ENCODE results near the gene NUP214. TPM values are rescaled to one million over a fixed set of nuclear protein-coding genes. Genes with fewer than 3 reads are reported as not detected.

Gene NUP214
- total RNA-seq, 1 experiment from 2014 or later: 35.5 TPM

DNA sequence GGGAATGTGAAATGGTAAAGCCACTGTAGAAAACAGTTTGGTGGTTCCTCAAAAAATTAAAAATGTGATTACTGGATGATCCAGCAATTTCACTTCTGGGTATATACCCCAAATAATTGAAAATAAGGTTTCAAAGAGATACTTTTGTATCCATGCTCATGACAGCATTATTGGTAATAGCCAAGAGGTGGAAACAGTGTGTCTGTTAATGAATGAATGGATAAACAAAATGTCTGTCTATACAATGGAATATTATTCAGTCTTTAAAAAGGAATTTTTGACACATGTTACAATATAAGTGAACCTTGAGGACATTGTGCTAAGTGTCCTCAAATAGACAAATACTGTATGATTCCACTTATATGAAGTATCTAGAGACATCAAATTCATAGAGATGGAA lies 40.1 kb downstream of the NUP214 start:
- Histone ChIP-seq H3K9me3 (ENCODE audit: control insufficient read depth in 1 of 2, insufficient read depth in 1 of 2, low read depth in 1 of 2, low read length in 2 of 2) (no peaks in the 10 kb centered on the region), H3K36me3 (ENCODE audit: control insufficient read depth in 1 of 2, insufficient read depth in 2 of 2, low read length in 2 of 2) (peaks cover 30 to 36% of the 10 kb centered on the region in 2 experiments), H3K4me2 (ENCODE audit: low read length) (no peak overlapping the region), H2AFZ (ENCODE audit: low read depth, low read length, poor library complexity, severe bottlenecking) (no peak overlapping the region), H3K27me3 (ENCODE audit: insufficient read depth, low read length) (no peaks in the 10 kb centered on the region), H3K4me1 (ENCODE audit: control insufficient read depth in 1 of 2, insufficient read depth in 2 of 2, low read length in 2 of 2) (no peaks in the 10 kb centered on the region), H3K27ac (ENCODE audit: low read depth, low read length) (no peak overlapping the region), H3K9ac (ENCODE audit: low read length) (no peak overlapping the region), H3K9me2 (ENCODE audit: insufficient read depth) (no peaks in the 10 kb centered on the region), H4K20me1 (ENCODE audit: insufficient read depth) (peaks cover 3% of the 10 kb centered on the region; the same call in 1 of the 2 replicates), H3K4me3 (replicated peaks in 1 of 2; ENCODE audit: low read depth in 1 of 2, low read length in 2 of 2) (no peak overlapping the region), H3K79me2 (ENCODE audit: insufficient read depth, low read length) (peaks cover 28% of the 10 kb centered on the region)
- DNase-seq (ENCODE audit: low read depth, low spot score) (no peak), ATAC-seq (no peak)
- BruUV-seq (replicated peaks): no TSS peak
- TF ChIP-seq SRF (IDR thresholded peaks at IDR 0.05; ENCODE audit: low read depth) (no peak), POLR2AphosphoS5 (IDR thresholded peaks at IDR 0.05; ENCODE audit: low read depth, low read length) (no peak), SP1 (IDR thresholded peaks at IDR 0.05; ENCODE audit: low read depth) (no peak), CEBPB (IDR thresholded peaks at IDR 0.05; ENCODE audit: low read depth) (no peak), TCF7L2 (IDR thresholded peaks at IDR 0.05; ENCODE audit: borderline replicate concordance, extremely low read depth, insufficient read depth, insufficient read length) (no peak), RAD21 (IDR thresholded peaks at IDR 0.05; ENCODE audit: low read depth) (no peak), SIN3A (IDR thresholded peaks at IDR 0.05; ENCODE audit: low read depth) (no peak), ZNF274 (IDR thresholded peaks at IDR 0.05; ENCODE audit: low read depth, low read length) (no peak), ZFX (IDR thresholded peaks at IDR 0.05) (no peak), EGR1 (IDR thresholded peaks at IDR 0.05; ENCODE audit: low read depth) (no peak), YY1 (IDR thresholded peaks at IDR 0.05; ENCODE audit: extremely low read depth, insufficient replicate concordance, low read depth, low read length) (no peak)
- TF ChIP-seq, protein P1, sequence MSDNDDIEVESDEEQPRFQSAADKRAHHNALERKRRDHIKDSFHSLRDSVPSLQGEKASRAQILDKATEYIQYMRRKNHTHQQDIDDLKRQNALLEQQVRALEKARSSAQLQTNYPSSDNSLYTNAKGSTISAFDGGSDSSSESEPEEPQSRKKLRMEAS (IDR thresholded peaks at IDR 0.05): no peak
- TF ChIP-seq, protein P2, sequence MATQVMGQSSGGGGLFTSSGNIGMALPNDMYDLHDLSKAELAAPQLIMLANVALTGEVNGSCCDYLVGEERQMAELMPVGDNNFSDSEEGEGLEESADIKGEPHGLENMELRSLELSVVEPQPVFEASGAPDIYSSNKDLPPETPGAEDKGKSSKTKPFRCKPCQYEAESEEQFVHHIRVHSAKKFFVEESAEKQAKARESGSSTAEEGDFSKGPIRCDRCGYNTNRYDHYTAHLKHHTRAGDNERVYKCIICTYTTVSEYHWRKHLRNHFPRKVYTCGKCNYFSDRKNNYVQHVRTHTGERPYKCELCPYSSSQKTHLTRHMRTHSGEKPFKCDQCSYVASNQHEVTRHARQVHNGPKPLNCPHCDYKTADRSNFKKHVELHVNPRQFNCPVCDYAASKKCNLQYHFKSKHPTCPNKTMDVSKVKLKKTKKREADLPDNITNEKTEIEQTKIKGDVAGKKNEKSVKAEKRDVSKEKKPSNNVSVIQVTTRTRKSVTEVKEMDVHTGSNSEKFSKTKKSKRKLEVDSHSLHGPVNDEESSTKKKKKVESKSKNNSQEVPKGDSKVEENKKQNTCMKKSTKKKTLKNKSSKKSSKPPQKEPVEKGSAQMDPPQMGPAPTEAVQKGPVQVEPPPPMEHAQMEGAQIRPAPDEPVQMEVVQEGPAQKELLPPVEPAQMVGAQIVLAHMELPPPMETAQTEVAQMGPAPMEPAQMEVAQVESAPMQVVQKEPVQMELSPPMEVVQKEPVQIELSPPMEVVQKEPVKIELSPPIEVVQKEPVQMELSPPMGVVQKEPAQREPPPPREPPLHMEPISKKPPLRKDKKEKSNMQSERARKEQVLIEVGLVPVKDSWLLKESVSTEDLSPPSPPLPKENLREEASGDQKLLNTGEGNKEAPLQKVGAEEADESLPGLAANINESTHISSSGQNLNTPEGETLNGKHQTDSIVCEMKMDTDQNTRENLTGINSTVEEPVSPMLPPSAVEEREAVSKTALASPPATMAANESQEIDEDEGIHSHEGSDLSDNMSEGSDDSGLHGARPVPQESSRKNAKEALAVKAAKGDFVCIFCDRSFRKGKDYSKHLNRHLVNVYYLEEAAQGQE (IDR thresholded peaks at IDR 0.05; ENCODE audit: low read depth): no peak
- TF ChIP-seq, protein P3, sequence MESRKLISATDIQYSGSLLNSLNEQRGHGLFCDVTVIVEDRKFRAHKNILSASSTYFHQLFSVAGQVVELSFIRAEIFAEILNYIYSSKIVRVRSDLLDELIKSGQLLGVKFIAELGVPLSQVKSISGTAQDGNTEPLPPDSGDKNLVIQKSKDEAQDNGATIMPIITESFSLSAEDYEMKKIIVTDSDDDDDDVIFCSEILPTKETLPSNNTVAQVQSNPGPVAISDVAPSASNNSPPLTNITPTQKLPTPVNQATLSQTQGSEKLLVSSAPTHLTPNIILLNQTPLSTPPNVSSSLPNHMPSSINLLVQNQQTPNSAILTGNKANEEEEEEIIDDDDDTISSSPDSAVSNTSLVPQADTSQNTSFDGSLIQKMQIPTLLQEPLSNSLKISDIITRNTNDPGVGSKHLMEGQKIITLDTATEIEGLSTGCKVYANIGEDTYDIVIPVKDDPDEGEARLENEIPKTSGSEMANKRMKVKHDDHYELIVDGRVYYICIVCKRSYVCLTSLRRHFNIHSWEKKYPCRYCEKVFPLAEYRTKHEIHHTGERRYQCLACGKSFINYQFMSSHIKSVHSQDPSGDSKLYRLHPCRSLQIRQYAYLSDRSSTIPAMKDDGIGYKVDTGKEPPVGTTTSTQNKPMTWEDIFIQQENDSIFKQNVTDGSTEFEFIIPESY (IDR thresholded peaks at IDR 0.05; ENCODE audit: extremely low read depth, insufficient replicate concordance, low read length): no peak
- intact Hi-C loops (cut with micrococcal nuclease): no loop called here
- ChIA-PET POLR2A (no interaction called here), CTCF (no interaction called here), RAD21 (ENCODE audit: low non-redundant PET in 1 of 2, low total read pairs in 2 of 2, uncharacterized antibody in 2 of 2, unreplicated experiment in 2 of 2) (no interaction called here)
